ENCODE measurements around the gene TP73.

GRCh38 chr1:3651026-3651929, 1.0 kb upstream of the TP73 start:
- no peak for TF ChIP-seq CTCF (IDR thresholded peaks at IDR 0.05)
- TF ChIP-seq POLR2A (IDR thresholded peaks at IDR 0.05), result no peak
